Gastroesophageal sphincter (tissue), 4 donors: ENCODE results near the gene DYNC2H1. TPM values are rescaled to one million over a fixed set of nuclear protein-coding genes. Genes with fewer than 3 reads are reported as not detected.

Source experiments
- ATAC-seq: fragments of 150-250 bp; one replicate; pipeline ENCODE4 v1.9.1; 2016; ENCODE audit warnings: mild to moderate bottlenecking, moderate library complexity
- H3K27ac ChIP-seq, 4 donors: fragments of 200-600 bp; sonication (generic) in 3 of 4; 1 replicate in 3 of 4; 2 replicates in 1 of 4; pipeline ENCODE4 v1.5.1; 2016 to 2019
- H3K27me3 ChIP-seq: fragments of 200-600 bp; sonication (generic); one replicate; pipeline ENCODE4 v1.5.1; 2019
- H3K36me3 ChIP-seq, 2 donors: fragments of 200-600 bp; sonication (generic); one replicate each; pipeline ENCODE4 v1.5.1; 2019; ENCODE audit warnings: control low read depth in 1 of 2
- H3K4me1 ChIP-seq, 3 donors: fragments of 200-600 bp; sonication (generic); 1 replicate in 2 of 3; 2 replicates in 1 of 3; pipeline ENCODE4 v1.5.1; 2016 to 2019; ENCODE audit warnings: control low read depth in 2 of 3
- H3K4me3 ChIP-seq, 2 donors: fragments of 200-600 bp; sonication (generic); one replicate each; pipeline ENCODE4 v1.5.1; 2019; ENCODE audit warnings: mild to moderate bottlenecking in 1 of 2, moderate library complexity in 1 of 2
- H3K9me3 ChIP-seq, 3 donors: fragments of 200-600 bp; sonication (generic); one replicate each; pipeline ENCODE4 v1.5.1; 2017 to 2019; ENCODE audit warnings: control low read depth in 2 of 3
- EP300 ChIP-seq: sonication (generic); formaldehyde crosslinking; IDR thresholded peaks from one replicate; pipeline ENCODE4 v1.6.1; 2017; ENCODE audit warnings: antibody characterized with exemption, mild to moderate bottlenecking
- POLR2A ChIP-seq, 2 donors: fragments of 450-650 bp; IDR thresholded peaks; one replicate each; pipeline ENCODE4 v1.6.1; 2017; ENCODE audit warnings: antibody characterized with exemption in 2 of 2, mild to moderate bottlenecking in 2 of 2, moderate library complexity in 1 of 2
- POLR2AphosphoS5 ChIP-seq: sonication (generic); formaldehyde crosslinking; IDR thresholded peaks from one replicate; pipeline ENCODE4 v1.6.1; 2017; ENCODE audit warnings: antibody characterized with exemption
- WGBS, 2 donors: methylation state at CpG; one replicate each; pipeline ENCODE4 v1.1.5; 2018; ENCODE audit warnings: low coverage in 1 of 2; 5-methylcytosine and 5-hydroxymethylcytosine counted together
- total RNA-seq, 4 donors: library from RNA; depleted of rRNA; stranded (reverse); fragments of >200 nt; gene quantifications; one replicate each; pipeline ENCODE4 v1.1.0, GENCODE V29; 2016
- TF ChIP-seq, protein P1 (sequence below), 4 experiments: fragments of 200-600 bp in 2 of 4; fragments of 450-650 bp in 2 of 4; sonication (generic) in 1 of 4; IDR thresholded peaks; one replicate each; pipeline ENCODE4 v1.5.1; 2017 to 2019; ENCODE audit warnings: antibody characterized with exemption in 4 of 4, mild to moderate bottlenecking in 2 of 4, moderate library complexity in 2 of 4

DYNC2H1 gene
- total RNA-seq, 4 donors from 2014 or later: 11.5 to 26.7 (median 18.1) TPM

DNA sequence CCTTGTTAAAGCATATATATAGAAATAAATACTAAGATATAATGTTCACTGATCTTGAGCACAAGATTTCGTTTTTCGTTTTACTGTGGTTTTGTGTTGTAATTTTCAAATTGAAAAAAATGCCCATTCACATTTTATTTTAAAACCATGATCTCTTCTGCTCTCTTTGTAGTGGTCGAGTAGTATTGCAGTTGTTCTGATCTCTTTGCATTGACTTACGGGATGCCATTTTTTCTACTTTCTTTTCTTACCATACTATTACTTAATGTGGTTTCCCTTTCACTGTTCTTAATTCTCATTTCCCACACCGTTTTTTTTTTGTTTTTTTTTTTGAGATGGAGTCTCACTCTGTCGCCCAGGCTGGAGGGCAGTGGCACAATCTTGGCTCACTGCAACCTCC, 289.6 kb downstream of the DYNC2H1 start:
- 72 to 89% methylated on average over 5 to 6 of the region's 6 CpGs for WGBS, 2 donors
- TF ChIP-seq POLR2AphosphoS5: no peak
- TF ChIP-seq, protein P1, sequence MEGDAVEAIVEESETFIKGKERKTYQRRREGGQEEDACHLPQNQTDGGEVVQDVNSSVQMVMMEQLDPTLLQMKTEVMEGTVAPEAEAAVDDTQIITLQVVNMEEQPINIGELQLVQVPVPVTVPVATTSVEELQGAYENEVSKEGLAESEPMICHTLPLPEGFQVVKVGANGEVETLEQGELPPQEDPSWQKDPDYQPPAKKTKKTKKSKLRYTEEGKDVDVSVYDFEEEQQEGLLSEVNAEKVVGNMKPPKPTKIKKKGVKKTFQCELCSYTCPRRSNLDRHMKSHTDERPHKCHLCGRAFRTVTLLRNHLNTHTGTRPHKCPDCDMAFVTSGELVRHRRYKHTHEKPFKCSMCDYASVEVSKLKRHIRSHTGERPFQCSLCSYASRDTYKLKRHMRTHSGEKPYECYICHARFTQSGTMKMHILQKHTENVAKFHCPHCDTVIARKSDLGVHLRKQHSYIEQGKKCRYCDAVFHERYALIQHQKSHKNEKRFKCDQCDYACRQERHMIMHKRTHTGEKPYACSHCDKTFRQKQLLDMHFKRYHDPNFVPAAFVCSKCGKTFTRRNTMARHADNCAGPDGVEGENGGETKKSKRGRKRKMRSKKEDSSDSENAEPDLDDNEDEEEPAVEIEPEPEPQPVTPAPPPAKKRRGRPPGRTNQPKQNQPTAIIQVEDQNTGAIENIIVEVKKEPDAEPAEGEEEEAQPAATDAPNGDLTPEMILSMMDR (IDR thresholded peaks at IDR 0.05): no peak
- TF ChIP-seq EP300: no peak
- no peak for TF ChIP-seq POLR2A (IDR thresholded peaks at IDR 0.05)
- no peaks in the 10 kb centered on the region for H3K27me3 ChIP-seq
- H3K27ac ChIP-seq: no peak overlapping the region
- peaks cover 0 to 17% of the 10 kb centered on the region in 2 donors for H3K36me3 ChIP-seq
- no peaks in the 10 kb centered on the region for H3K9me3 ChIP-seq
- H3K4me3 ChIP-seq: no peak overlapping the region
- ATAC-seq: no peak
- H3K4me1 ChIP-seq: no peaks in the 10 kb centered on the region

DNA sequence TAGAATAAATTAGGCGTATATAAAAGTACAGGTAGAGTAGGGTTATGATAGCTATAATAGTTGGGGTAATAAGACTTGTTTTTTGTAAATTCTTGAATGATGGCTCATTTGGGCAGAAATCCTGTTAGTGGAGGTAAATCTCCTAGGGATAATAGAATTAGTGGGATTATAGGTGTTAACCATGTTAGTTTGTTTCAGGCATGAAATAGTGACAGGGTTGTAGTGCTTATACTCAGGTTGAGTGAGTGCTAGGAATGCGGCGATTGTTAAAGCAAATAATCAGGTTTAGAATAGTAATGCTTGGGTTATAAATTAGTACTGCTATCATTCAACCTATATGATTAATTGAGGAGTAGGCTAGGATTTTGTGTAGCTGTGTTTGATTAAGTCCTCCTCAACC, 297.1 kb downstream of the DYNC2H1 start:
- WGBS, 2 donors: 93 to 96% methylated on average over 3 of the region's 3 CpGs
- no peaks in the 10 kb centered on the region for H3K27me3 ChIP-seq
- H3K4me3 ChIP-seq: no peak overlapping the region
- ATAC-seq: no peak
- H3K9me3 ChIP-seq: no peaks in the 10 kb centered on the region
- TF ChIP-seq, protein P1 (IDR thresholded peaks at IDR 0.05): no peak
- TF ChIP-seq EP300: no peak
- H3K4me1 ChIP-seq: no peaks in the 10 kb centered on the region
- no peak overlapping the region for H3K27ac ChIP-seq
- H3K36me3 ChIP-seq: peaks cover 0 to 2% of the 10 kb centered on the region in 2 donors

DNA sequence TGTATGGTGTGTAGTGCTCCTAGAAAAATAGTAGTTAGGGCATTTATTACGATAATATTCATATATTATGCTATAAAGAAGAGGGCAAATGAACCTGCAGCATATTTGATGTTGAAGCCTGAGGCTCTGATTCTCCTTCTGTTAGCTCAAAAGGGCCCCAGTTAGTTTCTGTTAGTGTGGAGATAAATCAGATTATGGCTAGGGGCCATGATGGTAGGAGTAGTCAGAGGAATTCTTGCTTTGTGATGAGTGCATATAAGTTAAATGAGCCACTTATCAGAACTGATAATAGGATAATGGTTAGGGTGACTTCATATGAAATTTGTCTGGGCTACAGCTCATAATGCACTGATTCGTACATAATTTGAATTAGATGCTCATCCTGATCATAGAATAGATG, 298.4 kb downstream of the DYNC2H1 start:
- no peaks in the 10 kb centered on the region for H3K4me1 ChIP-seq
- TF ChIP-seq POLR2AphosphoS5 (no peak), POLR2A (IDR thresholded peaks at IDR 0.05) (no peak), EP300 (no peak)
- TF ChIP-seq, protein P1 (IDR thresholded peaks at IDR 0.05): no peak
- no peaks in the 10 kb centered on the region for H3K36me3 ChIP-seq
- H3K4me3 ChIP-seq: no peak overlapping the region
- ATAC-seq: no peak
- no peak overlapping the region for H3K27ac ChIP-seq
- no peaks in the 10 kb centered on the region for H3K27me3 ChIP-seq
- 83 to 86% methylated on average over 2 of the region's 2 CpGs for WGBS, 2 donors
- H3K9me3 ChIP-seq: no peaks in the 10 kb centered on the region

DNA sequence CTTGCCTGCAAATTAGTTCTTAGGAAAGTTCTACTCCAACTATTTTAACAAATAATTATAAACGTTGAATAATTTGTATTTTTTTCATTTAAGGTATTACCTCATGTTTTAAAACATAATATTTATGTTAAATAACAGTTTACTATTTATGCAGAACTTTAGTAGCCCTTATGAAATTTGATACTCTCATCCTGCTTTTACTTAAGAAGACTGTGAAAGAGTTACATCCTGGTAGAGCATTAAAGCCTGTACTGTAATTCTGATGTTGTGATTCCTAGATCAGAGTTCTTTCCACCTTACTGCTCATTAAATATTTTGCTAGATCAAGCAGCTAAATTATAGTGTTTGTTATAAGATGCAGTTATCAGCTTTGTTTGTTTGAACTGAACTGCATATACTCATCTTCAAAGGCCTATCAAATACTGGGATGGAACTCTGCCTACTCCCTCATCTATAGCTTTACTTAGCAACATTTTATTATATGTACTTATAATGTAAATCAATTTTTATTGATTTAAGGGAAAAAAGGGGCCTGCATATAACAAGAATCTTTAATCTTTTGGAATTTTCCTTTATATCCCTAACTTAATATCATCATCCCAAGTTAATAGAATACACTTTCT, 304.2 kb downstream of the DYNC2H1 start:
- no peak for ATAC-seq
- no peak overlapping the region for H3K27ac ChIP-seq
- H3K4me1 ChIP-seq: no peaks in the 10 kb centered on the region
- H3K4me3 ChIP-seq: no peak overlapping the region
- WGBS, 2 donors: 65 to 87% methylated on average over 1 of the region's 1 CpG
- no peaks in the 10 kb centered on the region for H3K27me3 ChIP-seq
- TF ChIP-seq POLR2A (IDR thresholded peaks at IDR 0.05): no peak
- no peak for TF ChIP-seq POLR2AphosphoS5
- TF ChIP-seq, protein P1 (IDR thresholded peaks at IDR 0.05): no peak
- no peak for TF ChIP-seq EP300
- H3K36me3 ChIP-seq: no peaks in the 10 kb centered on the region
- no peaks in the 10 kb centered on the region for H3K9me3 ChIP-seq

GRCh38 chr11:103418014-103418413, 308.8 kb downstream of the DYNC2H1 start:
- Histone ChIP-seq H3K36me3 (no peaks in the 10 kb centered on the region), H3K9me3 (peaks cover 0 to 11% (median 0%) of the 10 kb centered on the region in 3 donors), H3K27me3 (no peaks in the 10 kb centered on the region), H3K27ac (no peak overlapping the region), H3K4me3 (no peak overlapping the region), H3K4me1 (no peaks in the 10 kb centered on the region)
- TF ChIP-seq, protein P1 (IDR thresholded peaks at IDR 0.05): no peak
- ATAC-seq: no peak
